Vagina (tissue), 2 donors: ENCODE data around the gene PBX1. TPM values are rescaled to one million over a fixed set of nuclear protein-coding genes. Genes with fewer than 3 reads are reported as not detected.

Experiments
- DNase-seq, 2 donors: peaks; one replicate each; pipeline ENCODE4 v3.0.0-alpha.2; 2017; ENCODE audit errors: extremely low spot score in 2 of 2
- H3K27ac ChIP-seq: fragments of 200-600 bp; sonication (generic); one replicate; pipeline ENCODE4 v1.5.1; 2019
- H3K27me3 ChIP-seq: fragments of 200-600 bp; sonication (generic); one replicate; pipeline ENCODE4 v1.5.1; 2019
- H3K36me3 ChIP-seq, 2 donors: fragments of 200-600 bp; sonication (generic); one replicate each; pipeline ENCODE4 v1.5.1; 2017 to 2019
- H3K4me1 ChIP-seq: fragments of 200-600 bp; sonication (generic); one replicate; pipeline ENCODE4 v1.5.1; 2019
- H3K4me3 ChIP-seq, 2 donors: fragments of 200-600 bp; sonication (generic); 1 replicate in 1 of 2; 2 replicates in 1 of 2; pipeline ENCODE4 v1.5.1; 2016 to 2019
- H3K9me3 ChIP-seq: fragments of 200-600 bp; sonication (generic); one replicate; pipeline ENCODE4 v1.5.1; 2019
- CTCF ChIP-seq, 3 experiments: fragments of 450-650 bp in 2 of 3; fragments of 200-600 bp in 1 of 3; sonication (generic) in 1 of 3; IDR thresholded peaks; one replicate each; pipeline ENCODE4 v1.5.1; 2017 to 2019; ENCODE audit warnings: antibody characterized with exemption in 3 of 3, mild to moderate bottlenecking in 2 of 3, moderate library complexity in 2 of 3
- POLR2A ChIP-seq, 2 donors: fragments of 450-650 bp; IDR thresholded peaks; one replicate each; pipeline ENCODE4 v1.6.1; 2017; ENCODE audit warnings: antibody characterized with exemption in 2 of 2, mild to moderate bottlenecking in 2 of 2, moderate library complexity in 2 of 2
- POLR2AphosphoS5 ChIP-seq, 2 donors: sonication (generic); formaldehyde crosslinking; IDR thresholded peaks; one replicate each; pipeline ENCODE4 v1.9.0; 2017; ENCODE audit warnings: antibody characterized with exemption in 2 of 2, mild to moderate bottlenecking in 2 of 2, low read depth in 1 of 2; ENCODE audit not compliant: insufficient read depth in 1 of 2
- intact Hi-C: fragments of 100-400 bp; cut with DNase I; formaldehyde crosslinking; loops from one replicate; pipeline ENCODE4 v1.15.1; 2023
- total RNA-seq: library from RNA; depleted of rRNA; stranded (reverse); fragments of >200 nt; gene quantifications from one replicate; pipeline ENCODE4 v1.2.3, GENCODE V29; 2016

PBX1 gene
- total RNA-seq, 1 donor from 2014 or later: 69.0 TPM

GRCh38 chr1:164607351-164607750 lies 48.4 kb downstream of the PBX1 start:
- Histone ChIP-seq H3K4me3 (no peak overlapping the region), H3K27me3 (no peaks in the 10 kb centered on the region), H3K27ac (no peak overlapping the region), H3K9me3 (no peaks in the 10 kb centered on the region), H3K36me3 (no peaks in the 10 kb centered on the region), H3K4me1 (peaks cover 100% of the 10 kb centered on the region)
- TF ChIP-seq POLR2AphosphoS5 (IDR thresholded peaks at IDR 0.05; ENCODE audit: insufficient read depth in 1 of 2, low read depth in 1 of 2) (no peak), POLR2A (IDR thresholded peaks at IDR 0.05) (no peak), CTCF (IDR thresholded peaks at IDR 0.05) (no peak)
- intact Hi-C loops: no loop called here
- no peak for DNase-seq

- no peak overlapping the region for H3K4me3 ChIP-seq
- intact Hi-C loops: no loop called here
- H3K27me3 ChIP-seq: no peaks in the 10 kb centered on the region
- no peaks in the 10 kb centered on the region for H3K36me3 ChIP-seq
- H3K27ac ChIP-seq: peak overlapping the region; percentile 51
- no peak for DNase-seq
- H3K9me3 ChIP-seq: no peaks in the 10 kb centered on the region
- TF ChIP-seq POLR2A (IDR thresholded peaks at IDR 0.05) (no peak), CTCF (IDR thresholded peaks at IDR 0.05) (no peak), POLR2AphosphoS5 (IDR thresholded peaks at IDR 0.05; ENCODE audit: insufficient read depth in 1 of 2, low read depth in 1 of 2) (no peak)
- peaks cover 100% of the 10 kb centered on the region for H3K4me1 ChIP-seq
These were observed 49.7 kb downstream of the PBX1 start for GRCh38 chr1:164608651-164609057.

GRCh38 chr1:164609089-164609488 lies 50.1 kb downstream of the PBX1 start:
- intact Hi-C loops: no loop called here
- Histone ChIP-seq H3K36me3 (no peaks in the 10 kb centered on the region), H3K9me3 (no peaks in the 10 kb centered on the region), H3K27ac (peak overlapping the region; percentile 51), H3K4me1 (peaks cover 100% of the 10 kb centered on the region), H3K4me3 (no peak overlapping the region), H3K27me3 (no peaks in the 10 kb centered on the region)
- DNase-seq: no peak
- no peak for TF ChIP-seq POLR2AphosphoS5 (IDR thresholded peaks at IDR 0.05; ENCODE audit: insufficient read depth in 1 of 2, low read depth in 1 of 2)
- no peak for TF ChIP-seq POLR2A (IDR thresholded peaks at IDR 0.05)
- no peak for TF ChIP-seq CTCF (IDR thresholded peaks at IDR 0.05)

GRCh38 chr1:164610538-164611222 lies 51.7 kb downstream of the PBX1 start:
- Histone ChIP-seq H3K27ac (peak overlapping the region; percentile 51), H3K4me3 (no peak overlapping the region), H3K9me3 (no peaks in the 10 kb centered on the region), H3K4me1 (peaks cover 100% of the 10 kb centered on the region), H3K27me3 (no peaks in the 10 kb centered on the region), H3K36me3 (no peaks in the 10 kb centered on the region)
- TF ChIP-seq CTCF (IDR thresholded peaks at IDR 0.05): no peak
- no peak for TF ChIP-seq POLR2A (IDR thresholded peaks at IDR 0.05)
- no peak for TF ChIP-seq POLR2AphosphoS5 (IDR thresholded peaks at IDR 0.05; ENCODE audit: insufficient read depth in 1 of 2, low read depth in 1 of 2)
- intact Hi-C loops: loop anchor here (10.0 kb wide), 2 partner anchors 46 to 1076 kb away; no protein-coding TSS in a partner anchor
- no peak for DNase-seq
